Breast epithelium (tissue), 3 donors: ENCODE data around the gene INVS.

Experiments used
- POLR2A ChIP-seq: fragments of 450-650 bp; IDR thresholded peaks from one replicate; pipeline ENCODE4 v1.6.1; 2016; ENCODE audit warnings: antibody characterized with exemption, mild to moderate bottlenecking, moderate library complexity
- TF ChIP-seq, protein P1 (sequence below), 3 donors: fragments of 450-650 bp; IDR thresholded peaks; one replicate each; pipeline ENCODE4 v1.5.1; 2016 to 2017; ENCODE audit warnings: antibody characterized with exemption in 3 of 3, mild to moderate bottlenecking in 3 of 3, moderate library complexity in 3 of 3

DNA sequence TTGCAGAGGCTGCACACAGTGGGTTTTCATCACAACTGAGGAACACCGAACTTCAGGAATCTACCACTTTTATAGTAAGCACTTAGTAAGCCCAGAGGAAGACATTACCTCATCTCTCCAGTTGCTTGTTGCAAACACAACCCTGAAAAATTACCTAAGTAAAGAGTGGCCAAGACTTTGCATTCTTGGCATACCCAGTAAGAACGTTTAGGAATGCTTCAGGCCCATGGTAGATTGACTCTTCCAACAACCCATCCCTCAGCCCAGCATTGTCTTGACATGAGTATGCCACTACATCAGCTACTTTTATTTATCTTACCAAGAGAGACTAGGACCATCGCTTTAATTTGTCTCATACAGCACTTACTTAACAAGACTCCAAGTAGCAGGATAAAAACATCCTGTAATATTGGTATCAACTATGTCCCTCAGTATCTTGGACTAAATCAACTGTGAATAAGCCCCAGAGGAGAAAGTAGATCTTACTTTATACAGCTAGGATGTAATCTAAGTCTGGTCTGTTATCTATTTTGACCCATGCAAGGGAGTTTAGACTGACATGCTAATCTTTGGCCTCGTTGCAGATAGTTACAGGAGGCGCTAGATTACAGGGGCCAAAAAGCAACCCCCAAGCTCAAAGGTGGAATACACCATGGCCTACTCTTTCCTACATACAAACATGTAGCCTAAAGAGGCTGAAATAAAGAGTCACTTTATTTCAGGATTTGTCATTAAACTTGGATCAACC, 114.9 kb downstream of the INVS start:
- TF ChIP-seq POLR2A: no peak
- TF ChIP-seq, protein P1, sequence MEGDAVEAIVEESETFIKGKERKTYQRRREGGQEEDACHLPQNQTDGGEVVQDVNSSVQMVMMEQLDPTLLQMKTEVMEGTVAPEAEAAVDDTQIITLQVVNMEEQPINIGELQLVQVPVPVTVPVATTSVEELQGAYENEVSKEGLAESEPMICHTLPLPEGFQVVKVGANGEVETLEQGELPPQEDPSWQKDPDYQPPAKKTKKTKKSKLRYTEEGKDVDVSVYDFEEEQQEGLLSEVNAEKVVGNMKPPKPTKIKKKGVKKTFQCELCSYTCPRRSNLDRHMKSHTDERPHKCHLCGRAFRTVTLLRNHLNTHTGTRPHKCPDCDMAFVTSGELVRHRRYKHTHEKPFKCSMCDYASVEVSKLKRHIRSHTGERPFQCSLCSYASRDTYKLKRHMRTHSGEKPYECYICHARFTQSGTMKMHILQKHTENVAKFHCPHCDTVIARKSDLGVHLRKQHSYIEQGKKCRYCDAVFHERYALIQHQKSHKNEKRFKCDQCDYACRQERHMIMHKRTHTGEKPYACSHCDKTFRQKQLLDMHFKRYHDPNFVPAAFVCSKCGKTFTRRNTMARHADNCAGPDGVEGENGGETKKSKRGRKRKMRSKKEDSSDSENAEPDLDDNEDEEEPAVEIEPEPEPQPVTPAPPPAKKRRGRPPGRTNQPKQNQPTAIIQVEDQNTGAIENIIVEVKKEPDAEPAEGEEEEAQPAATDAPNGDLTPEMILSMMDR (IDR thresholded peaks at IDR 0.05): no peak
